Limb (tissue), 2 donors: ENCODE data around the gene CLGN.
"Not testable (repeated sequence)": the region's sequence is repeated elsewhere in the genome, so short reads cannot be mapped to it uniquely, and the experiment has no call there.

Experiments
- DNase-seq, 2 donors: peaks; one replicate each; pipeline ENCODE4 v3.0.0-alpha.2; 2016; ENCODE audit errors: extremely low spot score in 2 of 2

Gene CLGN, protein sequence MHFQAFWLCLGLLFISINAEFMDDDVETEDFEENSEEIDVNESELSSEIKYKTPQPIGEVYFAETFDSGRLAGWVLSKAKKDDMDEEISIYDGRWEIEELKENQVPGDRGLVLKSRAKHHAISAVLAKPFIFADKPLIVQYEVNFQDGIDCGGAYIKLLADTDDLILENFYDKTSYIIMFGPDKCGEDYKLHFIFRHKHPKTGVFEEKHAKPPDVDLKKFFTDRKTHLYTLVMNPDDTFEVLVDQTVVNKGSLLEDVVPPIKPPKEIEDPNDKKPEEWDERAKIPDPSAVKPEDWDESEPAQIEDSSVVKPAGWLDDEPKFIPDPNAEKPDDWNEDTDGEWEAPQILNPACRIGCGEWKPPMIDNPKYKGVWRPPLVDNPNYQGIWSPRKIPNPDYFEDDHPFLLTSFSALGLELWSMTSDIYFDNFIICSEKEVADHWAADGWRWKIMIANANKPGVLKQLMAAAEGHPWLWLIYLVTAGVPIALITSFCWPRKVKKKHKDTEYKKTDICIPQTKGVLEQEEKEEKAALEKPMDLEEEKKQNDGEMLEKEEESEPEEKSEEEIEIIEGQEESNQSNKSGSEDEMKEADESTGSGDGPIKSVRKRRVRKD

DNA sequence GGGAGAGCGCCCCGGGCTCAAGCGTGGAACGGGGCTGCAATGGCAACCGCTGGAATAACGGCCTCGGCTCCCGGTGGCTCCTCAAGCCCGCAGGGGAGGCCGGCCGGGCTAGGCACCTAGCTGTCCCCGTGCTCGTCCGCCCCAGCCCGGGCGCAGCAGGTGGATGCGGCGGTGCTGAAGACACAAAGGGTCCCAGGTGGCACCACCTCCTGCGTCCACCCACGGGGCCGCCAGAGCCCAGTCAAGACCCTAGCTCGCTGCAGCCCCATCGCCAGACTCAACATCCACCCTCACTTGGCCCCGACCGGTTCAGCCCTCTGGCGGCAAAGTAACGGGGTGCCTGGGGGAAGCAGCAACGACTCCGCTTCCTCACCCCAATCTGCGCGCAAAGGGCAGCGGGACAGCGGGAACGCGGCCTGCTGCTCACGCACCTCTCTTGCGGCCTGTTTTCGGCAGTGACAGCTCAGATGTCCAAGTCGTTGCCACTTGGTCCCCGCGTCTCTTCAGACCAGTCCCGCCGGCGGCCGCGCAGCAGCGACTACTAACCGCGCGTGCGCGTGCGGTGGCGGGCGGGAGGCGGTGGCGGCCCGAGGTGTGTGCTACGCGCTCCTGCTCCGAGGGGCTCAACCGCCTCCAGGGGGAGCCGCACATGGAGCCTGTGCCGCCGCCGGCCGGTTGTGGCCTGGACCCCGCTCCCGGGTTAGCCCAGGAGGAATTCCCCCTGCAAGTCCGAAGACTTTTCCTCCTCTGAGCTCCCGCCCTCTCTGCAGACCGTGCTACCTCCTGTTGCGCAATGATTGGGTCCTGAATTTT lies at the start of gene CLGN:
Gene CLGN (minus strand): TSS at position 543 of the 813 bp plus-strand sequence. CDS start 14,570 bp downstream, outside the sequence.
- DNase-seq = peak; percentile 66 to 89

DNA sequence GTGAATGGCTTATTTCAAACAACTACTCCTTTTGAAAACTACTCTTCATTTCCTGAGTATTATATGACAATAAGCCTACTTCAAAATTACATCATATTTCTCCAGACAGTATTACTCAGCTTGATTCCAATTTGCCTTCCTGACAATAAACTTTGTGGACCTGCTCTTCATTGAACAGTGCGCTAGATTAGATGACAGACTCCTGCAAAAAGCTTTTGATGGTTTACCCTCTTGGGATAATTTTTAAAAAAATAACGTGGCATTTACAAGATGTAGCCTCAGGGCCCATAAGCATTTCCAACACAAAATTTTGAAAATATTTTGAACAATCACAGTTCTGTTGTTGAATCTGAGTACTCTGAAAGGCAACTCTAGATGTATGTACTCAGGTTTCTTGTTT lies 44.7 kb upstream of the CLGN start:
- DNase-seq = no peak

DNA sequence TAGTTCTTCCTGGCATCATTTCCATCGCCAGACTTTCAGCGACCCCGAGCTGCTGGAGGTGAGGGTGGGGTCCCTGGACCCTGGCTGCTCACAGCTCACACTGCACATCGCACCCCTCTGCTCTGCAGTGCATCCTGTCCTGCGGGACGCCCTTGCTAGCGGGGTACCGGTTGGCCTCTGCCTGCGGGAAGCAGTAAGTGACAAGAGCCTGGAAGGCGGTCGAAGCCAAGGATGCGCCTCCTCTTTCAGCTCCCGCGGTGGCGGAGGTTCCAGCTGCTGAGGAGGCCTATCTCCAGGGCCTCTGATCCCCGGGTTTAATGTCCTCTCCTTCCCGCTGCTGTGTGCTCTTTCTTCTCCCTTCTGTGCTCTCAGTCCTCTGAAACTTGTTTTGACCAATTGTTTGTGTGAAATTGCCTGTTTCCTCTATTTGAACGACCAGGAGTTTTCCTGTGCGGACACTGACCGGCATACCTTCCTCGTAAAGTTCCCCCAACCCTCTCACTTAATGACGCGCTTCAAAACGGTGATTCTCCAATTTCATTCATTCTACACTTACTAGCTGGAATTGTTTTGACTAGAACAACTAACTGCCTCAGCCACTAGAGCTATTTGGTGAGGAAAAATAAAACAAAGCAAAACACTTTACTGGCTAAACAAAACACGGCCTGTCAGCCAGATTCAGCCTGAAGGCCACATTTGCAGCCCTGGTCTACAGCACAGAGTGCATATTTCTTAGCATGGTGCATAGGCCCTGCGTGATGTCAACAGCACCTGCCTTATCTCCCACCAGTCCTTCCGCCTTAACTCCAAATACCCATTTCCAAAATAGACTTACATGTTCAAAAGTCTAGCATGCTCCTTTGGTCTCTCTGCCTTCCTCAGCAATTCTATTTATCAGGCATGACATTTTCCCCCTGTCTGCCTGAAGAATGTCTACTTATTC lies 42.6 kb upstream of the CLGN start:
- DNase-seq = peak in 1 of 2 donors; percentile 30

DNA sequence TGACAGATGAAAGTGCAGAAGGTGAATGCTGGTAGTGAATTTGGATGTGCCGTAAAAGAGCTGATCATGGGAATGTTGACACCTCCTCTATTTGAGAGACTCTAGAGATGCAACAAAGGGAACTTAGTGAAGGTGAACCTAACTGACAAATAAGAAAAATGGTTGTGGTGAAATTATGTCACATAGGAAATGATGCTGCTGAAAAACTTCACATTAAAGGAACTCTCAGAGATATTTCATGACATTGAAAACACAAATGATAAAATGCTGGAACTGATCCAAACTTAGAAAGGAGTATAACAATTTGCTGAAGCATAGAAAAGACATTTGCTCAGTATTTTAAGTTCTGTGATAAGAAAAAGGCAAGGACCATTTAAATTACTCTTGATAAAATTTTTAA lies 38.7 kb upstream of the CLGN start:
- no peak for DNase-seq

DNA sequence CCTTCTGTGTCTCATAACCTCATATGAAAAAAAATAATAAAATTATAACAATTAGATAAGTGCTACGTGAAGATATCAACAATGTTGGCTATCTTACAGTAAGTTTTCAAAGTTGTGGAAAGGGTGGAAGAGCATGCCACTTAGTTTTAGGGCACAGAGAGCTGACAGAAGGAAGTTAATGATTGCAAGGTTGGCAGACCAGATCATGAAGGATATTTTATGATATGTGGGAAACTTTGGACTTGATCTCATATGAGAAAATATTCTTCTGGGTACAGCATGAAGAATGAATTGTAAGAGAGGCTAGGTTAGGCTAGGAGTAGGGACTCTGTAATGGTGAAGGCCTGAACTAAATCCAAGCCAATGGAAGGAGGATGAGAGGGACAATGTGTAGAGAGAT lies 36.2 kb upstream of the CLGN start:
- no peak for DNase-seq

DNA sequence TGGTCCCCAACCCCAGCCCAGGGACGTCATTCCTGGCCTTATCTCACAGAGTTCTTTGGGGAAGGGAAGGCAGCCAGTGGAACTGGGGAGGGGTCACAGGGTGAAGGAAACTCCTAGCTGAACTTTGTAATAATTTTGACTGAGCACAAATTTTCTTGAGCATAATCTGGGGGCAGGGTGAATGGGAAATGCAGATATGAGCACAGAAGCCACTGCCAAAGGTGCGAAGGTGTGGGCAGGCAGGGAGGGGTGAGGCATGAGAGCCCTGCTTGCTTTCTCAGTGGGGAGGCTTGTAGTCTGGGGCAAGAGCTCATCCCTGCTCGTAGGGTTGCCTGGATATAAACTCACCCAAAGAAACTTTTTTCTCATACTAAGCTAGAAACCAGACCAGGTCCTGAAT lies 35.7 kb upstream of the CLGN start:
- DNase-seq = no peak

DNA sequence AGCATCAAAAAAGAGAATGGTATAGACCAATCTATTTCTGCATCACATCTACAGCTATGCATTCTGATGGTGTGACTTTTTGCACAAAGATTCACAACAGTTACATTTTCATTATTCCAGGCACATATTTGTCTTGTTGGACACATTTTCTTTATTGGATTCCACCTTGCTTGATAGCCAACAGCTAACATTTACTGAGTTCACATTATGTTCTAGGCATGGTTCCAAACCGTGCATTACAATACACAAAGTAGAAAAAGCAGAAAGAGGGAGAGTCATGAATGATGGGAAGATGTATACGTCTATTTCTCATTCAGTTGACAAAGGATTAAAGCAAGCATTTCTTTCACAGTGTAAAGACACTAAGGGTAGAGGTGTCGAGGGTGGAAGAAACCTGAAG lies 22.9 kb upstream of the CLGN start:
- DNase-seq = no peak

DNA sequence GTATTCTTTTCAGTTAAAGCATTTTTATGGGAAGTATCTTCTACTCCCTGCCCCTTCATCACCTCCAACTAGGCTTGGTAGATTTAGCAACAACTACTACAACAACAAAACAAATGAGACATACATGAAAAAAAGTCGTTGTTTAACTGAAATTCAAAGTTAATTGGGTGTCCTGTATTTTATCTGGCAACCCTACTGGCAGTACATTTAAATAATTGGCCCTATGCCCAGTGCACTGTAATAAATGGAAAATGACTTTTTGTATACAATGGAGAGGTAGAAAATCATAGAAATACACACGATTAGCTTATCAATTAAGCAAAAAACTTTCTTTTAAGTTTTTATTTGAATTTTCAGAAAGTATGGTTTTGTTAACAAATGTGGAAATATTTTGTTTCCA lies 21.4 kb upstream of the CLGN start:
- no peak for DNase-seq

DNA sequence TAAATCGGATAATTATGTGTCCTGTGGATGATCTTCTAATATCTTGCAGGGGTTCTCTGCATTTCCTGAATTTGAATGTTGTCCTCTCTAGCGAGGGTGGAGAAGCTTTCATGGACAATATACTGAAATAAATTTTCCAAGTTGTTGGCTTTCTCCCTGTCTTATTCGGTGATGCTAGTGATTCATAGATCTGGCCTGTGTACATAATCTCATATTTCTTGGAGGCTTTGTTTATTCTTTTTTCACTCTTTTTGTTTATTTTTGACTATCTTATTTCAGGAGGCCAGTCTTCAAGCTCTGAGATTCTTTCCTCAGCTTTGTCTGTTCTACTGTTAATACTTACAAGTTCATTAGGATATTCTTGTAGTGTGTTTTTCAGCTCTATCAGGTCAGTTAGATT lies 20.7 kb upstream of the CLGN start:
- no peak for DNase-seq

DNA sequence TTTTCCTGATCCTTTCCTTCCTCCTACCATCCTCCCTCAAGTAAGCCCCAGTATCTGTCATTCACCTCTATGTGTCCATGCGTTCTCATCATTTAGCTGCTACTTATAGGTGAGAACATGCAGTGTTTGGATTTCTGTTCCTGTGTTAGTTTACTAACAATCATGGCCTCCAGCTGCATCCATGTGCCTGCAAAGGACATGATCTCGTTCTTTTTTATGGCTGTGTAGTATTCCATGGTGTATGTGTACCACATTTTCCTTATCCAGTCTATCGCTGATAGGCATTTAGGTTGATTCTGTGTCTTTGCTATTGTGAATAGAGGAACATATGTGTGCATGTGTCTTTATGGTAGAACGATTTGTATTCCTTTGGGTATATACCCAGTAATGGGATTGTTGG lies 16.9 kb upstream of the CLGN start:
- not testable (repeated sequence) for DNase-seq

DNA sequence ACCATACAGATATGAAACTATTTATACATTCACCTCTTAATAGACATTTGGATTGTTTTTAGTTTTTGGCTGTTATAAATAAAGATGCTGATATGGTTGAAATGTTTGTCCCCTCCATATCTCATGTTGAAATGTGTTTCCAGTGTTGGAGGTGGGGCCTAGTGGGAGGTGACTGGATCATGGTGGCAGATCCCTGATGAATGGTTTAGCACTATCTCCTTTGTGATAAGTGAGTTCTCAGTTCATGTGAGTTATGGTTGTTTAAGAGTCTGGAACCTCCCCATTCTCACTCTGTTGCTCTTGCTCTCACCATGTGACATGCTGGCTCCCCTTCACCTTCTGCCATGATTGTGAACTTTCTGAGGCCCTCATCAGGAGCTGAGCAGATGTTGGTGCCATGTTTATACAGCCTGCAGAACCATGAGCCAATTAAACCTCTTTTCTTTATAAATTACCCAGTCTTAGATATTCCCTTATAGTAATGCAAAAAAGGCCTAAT lies 12.2 kb upstream of the CLGN start:
- no peak for DNase-seq

DNA sequence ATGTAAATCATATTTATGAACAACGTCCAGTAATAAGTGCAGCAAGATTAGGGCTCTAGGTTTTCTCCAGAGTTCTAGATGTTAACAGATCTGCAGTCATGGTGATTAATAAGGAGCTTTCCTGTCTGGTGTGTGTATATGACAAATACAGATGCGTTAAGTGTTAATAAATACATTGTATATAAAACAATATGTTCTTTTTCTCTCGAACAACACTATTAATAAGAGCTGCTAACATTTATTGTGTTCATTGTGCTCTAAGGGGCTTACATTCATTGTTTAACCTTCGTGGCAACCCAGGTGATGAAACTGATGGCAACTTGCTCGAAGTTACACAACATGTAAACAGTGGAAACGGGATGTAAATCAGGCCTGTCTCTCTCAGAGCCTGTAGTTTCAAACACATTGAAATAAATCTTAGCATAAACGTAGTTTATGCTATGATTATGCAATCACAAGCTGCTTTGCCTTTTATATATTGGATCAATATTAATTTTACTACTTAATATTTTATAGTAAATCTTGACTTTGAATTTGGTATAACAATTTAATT lies 547 bp upstream of the CLGN start:
- no peak for DNase-seq

DNA sequence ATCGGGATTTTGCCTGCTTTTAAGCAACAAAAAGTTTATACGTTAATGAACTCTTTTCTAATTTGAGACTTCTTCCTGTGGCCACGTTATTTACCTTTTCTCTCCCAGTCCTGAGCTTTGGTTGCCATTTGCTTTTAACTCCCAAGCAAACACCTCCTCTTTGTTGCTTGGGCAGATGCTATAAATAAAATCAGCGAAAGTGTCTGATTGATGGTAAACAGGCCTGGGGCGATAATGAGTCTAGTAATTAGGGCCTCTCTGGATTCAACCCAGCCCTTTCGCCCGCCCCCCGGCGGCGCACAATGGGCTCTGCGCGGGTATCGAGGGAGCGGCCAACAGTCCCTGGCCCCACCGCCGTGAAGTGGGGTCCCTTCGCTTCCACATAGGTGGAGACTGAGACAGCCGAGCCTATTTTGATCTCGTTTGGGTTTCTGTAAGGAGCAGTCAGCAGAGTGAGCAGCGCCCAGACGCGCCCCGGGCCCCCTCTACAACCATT lies 790 bp downstream of the CLGN start:
- DNase-seq = no peak

DNA sequence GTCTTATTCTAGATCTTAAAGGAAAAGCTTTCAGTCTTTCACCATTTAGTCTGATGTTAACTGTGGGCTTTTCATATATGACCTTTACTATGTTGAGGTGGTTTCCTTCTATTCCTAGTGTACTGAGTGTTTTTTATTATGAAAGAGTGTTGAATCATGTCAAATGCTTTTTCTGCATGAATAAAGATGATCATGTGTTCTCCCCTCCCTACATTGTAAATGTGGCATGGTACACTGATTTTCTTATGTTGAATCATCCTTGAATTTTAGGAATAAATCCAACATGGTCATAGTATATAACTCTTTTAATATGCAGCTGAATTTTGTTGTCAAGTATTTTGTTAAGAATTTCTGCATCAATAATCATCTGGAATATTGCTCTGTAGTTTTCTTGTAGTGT lies 4.3 kb downstream of the CLGN start:
- no peak for DNase-seq

DNA sequence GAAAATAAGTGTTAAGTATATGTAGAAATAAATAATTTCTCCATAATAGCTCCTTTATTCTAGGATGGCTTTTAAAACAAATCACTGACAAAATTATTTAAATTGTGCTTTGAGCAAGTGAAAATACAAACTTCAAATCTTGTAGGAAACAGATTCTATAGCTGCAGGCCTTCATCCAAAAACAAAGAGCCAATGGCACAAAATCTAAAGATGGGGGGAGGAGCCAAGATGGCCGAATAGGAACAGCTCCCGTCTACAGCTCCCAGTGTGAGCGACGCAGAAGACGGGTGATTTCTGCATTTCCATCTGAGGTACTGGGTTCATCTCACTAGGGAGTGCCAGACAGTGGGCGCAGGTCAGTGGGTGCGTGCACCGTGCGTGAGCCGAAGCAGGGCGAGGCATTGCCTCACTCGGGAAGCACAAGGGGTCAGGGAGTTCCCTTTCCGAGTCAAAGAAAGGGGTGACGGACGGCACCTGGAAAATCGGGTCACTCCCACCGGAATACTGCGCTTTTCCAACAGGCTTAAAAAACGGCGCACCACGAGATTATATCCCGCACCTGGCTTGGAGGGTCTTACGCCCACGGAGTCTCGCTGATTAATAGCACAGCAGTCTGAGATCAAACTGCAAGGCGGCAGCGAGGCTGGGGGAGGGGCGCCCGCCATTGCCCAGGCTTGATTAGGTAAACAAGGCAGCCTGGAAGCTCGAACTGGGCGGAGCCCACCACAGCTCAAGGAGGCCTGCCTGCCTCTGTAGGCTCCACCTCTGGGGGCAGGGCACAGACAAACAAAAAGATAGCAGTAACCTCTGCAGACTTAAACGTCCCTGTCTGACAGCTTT lies 14.1 kb downstream of the CLGN start:
- DNase-seq = not testable (repeated sequence)

DNA sequence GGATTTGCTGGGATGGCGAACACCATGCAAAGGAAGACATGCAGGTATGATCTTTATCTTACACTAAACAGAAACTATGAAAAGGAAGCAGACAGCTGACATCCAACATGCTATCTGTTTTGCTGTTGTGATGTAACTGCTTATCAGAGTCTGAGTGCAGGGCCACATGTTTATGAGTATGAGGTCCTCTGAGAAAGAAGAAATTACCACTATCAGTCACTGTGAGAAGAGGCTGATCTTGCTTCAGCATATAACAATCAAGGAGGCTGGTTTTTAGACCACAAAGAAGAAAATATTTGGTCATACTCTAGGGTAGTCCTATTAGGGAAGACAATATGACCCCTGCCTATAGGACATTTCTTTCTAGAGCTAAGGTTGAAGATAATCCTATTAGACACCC lies 18.5 kb downstream of the CLGN start:
- DNase-seq = no peak

DNA sequence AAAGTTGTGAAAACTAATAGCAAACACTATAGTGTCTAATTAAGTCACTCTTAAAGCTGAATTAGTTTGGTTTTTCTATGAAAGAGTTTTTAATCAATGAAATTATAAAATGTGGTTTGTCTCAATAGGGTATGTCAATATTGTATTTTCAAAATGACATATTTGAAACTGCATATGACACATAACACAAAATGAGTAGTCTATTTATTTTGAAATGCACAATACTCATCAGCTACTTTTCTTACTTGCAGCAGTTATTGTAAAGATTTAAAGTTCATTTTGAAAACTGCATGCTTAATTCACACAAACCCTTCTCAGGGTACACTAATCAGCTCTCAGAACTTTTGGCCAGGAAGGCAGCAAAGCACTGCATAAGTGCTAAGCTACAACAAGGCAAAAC lies 21.2 kb downstream of the CLGN start:
- no peak for DNase-seq

DNA sequence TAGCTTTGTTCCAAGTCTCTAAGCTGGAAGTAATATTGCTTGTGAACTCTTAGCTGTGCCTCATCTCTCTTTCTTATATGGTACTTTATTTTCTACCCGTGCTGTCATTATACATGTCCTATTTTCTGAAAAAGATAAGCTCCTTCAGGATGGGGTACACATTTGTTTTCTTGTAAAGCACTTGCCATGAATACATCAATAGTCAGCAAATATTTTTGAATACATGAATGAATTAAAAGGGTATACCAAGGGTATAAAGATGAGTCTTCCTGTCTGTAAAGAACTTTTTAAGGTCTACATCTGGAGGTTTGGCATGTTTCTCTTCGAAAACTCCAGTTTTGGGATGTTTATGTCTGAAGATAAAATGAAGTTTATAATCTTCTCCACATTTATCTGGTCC lies 27.3 kb downstream of the CLGN start:
- no peak for DNase-seq

DNA sequence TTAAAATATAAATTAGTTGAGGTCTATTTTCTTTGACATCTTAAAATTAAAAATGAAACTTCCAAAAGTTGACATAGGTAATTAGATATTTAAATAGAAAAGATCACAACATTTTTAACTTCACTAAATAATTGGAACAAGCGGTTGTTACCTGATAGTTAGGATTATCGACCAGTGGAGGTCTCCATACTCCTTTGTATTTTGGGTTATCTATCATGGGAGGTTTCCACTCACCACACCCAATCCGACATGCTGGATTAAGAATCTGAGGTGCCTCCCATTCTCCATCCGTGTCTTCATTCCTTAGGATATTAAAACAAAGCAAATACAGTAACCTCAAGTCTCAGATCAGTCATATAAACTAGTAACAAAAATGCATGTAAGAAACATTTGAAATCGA lies 31.8 kb downstream of the CLGN start:
- no peak for DNase-seq

DNA sequence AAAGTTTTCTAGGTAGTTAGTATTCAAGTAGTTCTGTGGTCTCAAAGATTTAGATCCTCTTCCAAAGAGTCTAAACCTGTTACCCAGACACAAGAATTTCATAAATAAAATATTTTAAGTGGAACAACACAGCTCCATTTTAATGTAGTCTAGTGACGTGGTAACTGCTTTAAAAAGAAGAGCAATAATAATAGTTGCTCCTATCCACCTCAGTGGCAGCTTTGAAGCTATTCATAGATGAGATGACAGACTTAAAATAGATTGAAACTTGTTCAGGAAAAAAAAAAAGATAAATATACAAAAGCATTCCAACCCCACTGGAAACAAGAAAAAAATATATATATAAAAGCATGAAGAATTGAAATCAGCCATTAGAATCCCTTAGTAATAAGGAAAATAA lies 39.4 kb downstream of the CLGN start:
- DNase-seq = no peak
